IgD-negative memory B cell (primary cell): Measurements from ENCODE around the gene LRRC34. TPM values are rescaled to one million over a fixed set of nuclear protein-coding genes. Genes with fewer than 3 reads are reported as not detected.

Experiments
- H3K27ac Mint-ChIP-seq, 3 donors: one replicate each; pipeline ENCODE4 v1.8.0; 2020 to 2022; ENCODE audit warnings: mild to moderate bottlenecking in 3 of 3, mixed read lengths in 3 of 3, moderate library complexity in 1 of 3
- H3K27me3 Mint-ChIP-seq: one replicate; pipeline ENCODE4 v1.8.0; 2021; ENCODE audit warnings: mixed read lengths
- H3K36me3 Mint-ChIP-seq: one replicate; pipeline ENCODE4 v1.8.0; 2020; ENCODE audit warnings: mild to moderate bottlenecking, mixed read lengths
- H3K4me1 Mint-ChIP-seq, 3 donors: one replicate each; pipeline ENCODE4 v1.8.0; 2020 to 2022; ENCODE audit warnings: mixed read lengths in 3 of 3, mild to moderate bottlenecking in 1 of 3
- H3K4me3 Mint-ChIP-seq, 4 donors: one replicate each; pipeline ENCODE4 v1.8.0; 2020 to 2022; ENCODE audit warnings: mild to moderate bottlenecking in 4 of 4, mixed read lengths in 4 of 4, moderate library complexity in 3 of 4
- H3K9me3 Mint-ChIP-seq, 3 donors: one replicate each; pipeline ENCODE4 v1.8.0; 2020 to 2021; ENCODE audit warnings: mixed read lengths in 3 of 3, mild to moderate bottlenecking in 1 of 3
- polyA plus RNA-seq: library from polyadenylated mRNA; unstranded; fragments of 300-500 nt; fragmentation: Illumina TruSeq; gene quantifications from one replicate; pipeline ENCODE4 v1.2.3, GENCODE V29; 2021

LRRC34 gene
- polyA plus RNA-seq, 1 donor from 2014 or later: 0.60 TPM

DNA sequence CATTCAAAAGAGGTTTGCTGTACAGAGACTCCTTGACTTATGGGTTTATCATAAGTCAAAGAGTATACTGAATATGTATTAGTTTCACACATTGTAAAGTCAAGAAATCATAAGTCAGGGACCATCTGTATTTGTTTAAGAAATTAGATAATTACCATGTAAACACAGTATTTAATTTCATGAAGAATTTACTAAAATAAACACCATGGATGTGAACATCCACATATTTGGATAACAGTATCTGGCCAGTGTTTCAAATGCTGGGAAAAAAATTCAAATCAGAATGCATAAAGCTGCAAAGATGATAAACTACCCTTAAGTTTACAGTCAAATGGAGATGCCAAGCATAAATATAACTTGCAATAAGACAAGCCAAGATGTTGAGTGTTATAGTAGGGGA is 22.5 kb downstream of the LRRC34 start:
- H3K27ac Mint-ChIP-seq: no peak overlapping the region
- no peak overlapping the region for H3K4me3 Mint-ChIP-seq
- peaks cover 0 to 3% (median 0%) of the 10 kb centered on the region in 3 donors for H3K9me3 Mint-ChIP-seq

GRCh38 chr3:169787791-169788190 is 24.9 kb downstream of the LRRC34 start:
- H3K27me3 Mint-ChIP-seq: no peaks in the 10 kb centered on the region
- H3K36me3 Mint-ChIP-seq: peaks cover 4% of the 10 kb centered on the region
- H3K4me1 Mint-ChIP-seq: peaks cover 0 to 5% (median 0%) of the 10 kb centered on the region in 3 donors
- peaks cover 0 to 1% (median 0%) of the 10 kb centered on the region in 3 donors for H3K9me3 Mint-ChIP-seq
- H3K27ac Mint-ChIP-seq: no peak overlapping the region
- H3K4me3 Mint-ChIP-seq: no peak overlapping the region

More for the DNA sequence above, 22.5 kb downstream of the LRRC34 start:
- peaks cover 4% of the 10 kb centered on the region for H3K36me3 Mint-ChIP-seq
- peaks cover 0 to 5% (median 0%) of the 10 kb centered on the region in 3 donors for H3K4me1 Mint-ChIP-seq
- H3K27me3 Mint-ChIP-seq: no peaks in the 10 kb centered on the region

DNA sequence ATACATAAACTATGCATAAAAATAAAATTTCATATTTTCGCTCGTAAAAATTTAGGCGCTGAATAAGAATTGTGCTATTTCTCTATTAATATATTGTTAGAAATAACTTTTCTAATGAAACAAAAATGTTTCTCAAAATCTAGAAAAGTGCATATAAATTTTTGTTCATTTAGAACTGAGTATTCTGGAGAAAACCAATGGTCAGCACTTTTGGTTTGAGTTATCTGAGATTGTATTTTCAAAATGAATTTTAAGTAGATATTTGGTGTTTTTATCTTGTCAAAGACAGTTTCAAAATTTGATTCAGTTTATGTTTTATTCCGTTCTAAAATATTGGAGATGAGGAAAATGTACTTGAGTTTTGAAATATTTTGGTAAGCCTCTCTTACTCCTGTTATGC is 25.6 kb downstream of the LRRC34 start:
- peaks cover 0 to 5% (median 2%) of the 10 kb centered on the region in 3 donors for H3K4me1 Mint-ChIP-seq
- H3K9me3 Mint-ChIP-seq: no peaks in the 10 kb centered on the region
- peaks cover 4% of the 10 kb centered on the region for H3K36me3 Mint-ChIP-seq
- H3K27ac Mint-ChIP-seq: no peak overlapping the region
- no peak overlapping the region for H3K4me3 Mint-ChIP-seq
- no peaks in the 10 kb centered on the region for H3K27me3 Mint-ChIP-seq

DNA sequence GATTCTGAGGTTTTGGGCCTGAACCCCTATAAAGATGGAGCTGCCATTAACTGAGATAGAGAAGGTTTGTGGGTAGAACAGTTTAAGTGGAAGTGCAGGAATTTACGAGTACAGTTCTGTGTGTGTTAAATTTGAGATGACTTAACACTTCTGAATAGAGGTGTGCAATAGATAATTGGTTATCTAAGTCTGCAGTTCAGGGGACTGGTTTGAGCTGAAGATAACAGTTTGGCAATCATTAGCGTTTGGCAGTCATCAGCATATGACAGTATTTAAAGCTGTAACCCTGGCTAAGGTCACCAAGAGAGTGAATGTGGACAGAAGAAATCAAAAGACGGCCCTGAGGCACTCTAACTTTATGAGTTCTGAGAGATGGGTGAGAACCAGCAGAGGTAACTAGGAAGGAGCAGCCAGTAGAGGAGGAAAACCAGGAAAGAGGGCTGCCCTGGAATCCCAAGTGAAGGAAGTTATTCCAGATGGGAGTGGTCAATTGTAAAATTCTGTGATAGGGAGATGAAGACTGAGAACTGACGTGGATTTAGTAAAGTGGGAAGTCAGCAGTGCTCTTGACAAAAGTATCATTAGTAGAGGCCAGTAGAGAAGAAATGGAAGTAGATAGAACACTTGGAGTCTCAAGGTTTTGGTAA is 31.4 kb downstream of the LRRC34 start:
- Mint-ChIP-seq H3K4me3 (no peak overlapping the region), H3K27me3 (no peaks in the 10 kb centered on the region), H3K27ac (peak overlapping the region in 1 of 3 donors; percentile 2), H3K4me1 (peaks cover 10 to 13% (median 11%) of the 10 kb centered on the region in 3 donors), H3K36me3 (peaks cover 5% of the 10 kb centered on the region), H3K9me3 (no peaks in the 10 kb centered on the region)

DNA sequence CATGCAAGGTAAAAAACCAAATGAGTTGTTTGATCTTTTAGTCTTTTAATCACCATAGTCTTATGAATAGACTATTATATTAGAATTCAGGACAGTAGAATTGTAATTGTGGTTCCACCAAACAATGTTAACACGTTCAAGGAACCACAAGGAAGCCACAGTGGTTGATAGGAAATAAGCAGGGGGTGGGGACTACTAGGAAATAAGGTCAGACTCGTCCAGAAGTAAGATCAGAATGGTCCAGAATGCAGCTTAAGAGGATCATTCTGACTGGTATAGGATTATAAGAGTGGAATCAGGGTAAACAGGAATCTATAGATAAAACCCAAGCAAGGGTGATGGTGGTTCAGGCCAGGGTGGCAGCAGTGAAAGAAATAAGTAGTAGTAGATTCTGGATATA is 32.0 kb downstream of the LRRC34 start:
- Mint-ChIP-seq H3K27ac (no peak overlapping the region), H3K4me1 (peaks cover 11 to 17% (median 14%) of the 10 kb centered on the region in 3 donors), H3K27me3 (no peaks in the 10 kb centered on the region), H3K36me3 (peaks cover 5% of the 10 kb centered on the region), H3K9me3 (no peaks in the 10 kb centered on the region), H3K4me3 (no peak overlapping the region)

DNA sequence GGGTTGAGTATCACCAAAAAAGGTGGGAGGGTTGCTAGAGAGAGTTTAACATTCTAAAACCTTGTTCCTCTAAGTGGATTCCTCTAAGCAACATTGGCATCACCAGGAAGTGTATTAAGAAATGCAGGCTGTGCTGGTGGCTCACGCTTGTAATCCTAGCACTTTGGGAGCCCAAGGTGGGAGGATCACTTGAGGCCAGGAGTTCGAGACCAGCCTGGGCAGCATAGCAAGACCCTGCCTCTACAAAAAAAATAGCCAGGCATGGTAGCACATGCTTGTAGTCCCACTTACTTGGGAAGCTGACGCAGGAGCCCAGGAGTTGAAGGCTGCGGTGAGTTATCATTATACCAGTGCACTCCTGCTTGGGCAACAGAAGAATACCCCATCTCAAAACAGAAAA is 34.9 kb downstream of the LRRC34 start:
- Mint-ChIP-seq H3K9me3 (no peaks in the 10 kb centered on the region), H3K27me3 (no peaks in the 10 kb centered on the region), H3K4me3 (peak overlapping the region in 1 of 4 donors; percentile 32), H3K27ac (no peak overlapping the region), H3K36me3 (peaks cover 2% of the 10 kb centered on the region), H3K4me1 (peaks cover 22 to 36% (median 31%) of the 10 kb centered on the region in 3 donors)

DNA sequence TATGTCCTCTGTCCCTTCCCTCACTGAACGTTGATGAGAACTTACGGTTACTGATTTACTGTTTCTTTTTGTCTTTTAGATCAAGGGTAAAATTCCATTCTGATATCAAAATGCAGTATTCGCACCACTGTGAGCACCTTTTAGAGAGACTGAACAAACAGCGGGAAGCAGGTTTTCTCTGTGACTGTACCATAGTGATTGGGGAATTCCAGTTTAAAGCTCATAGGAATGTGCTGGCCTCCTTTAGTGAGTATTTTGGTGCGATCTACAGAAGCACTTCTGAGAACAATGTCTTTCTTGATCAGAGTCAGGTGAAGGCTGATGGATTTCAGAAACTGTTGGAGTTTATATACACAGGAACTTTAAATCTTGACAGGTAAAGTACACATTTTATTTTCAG is 38.5 kb downstream of the LRRC34 start:
- H3K9me3 Mint-ChIP-seq: no peaks in the 10 kb centered on the region
- peaks cover 30 to 40% (median 37%) of the 10 kb centered on the region in 3 donors for H3K4me1 Mint-ChIP-seq
- peak overlapping the region; percentile 98 to 100 (median 99) for H3K27ac Mint-ChIP-seq
- peaks cover 2% of the 10 kb centered on the region for H3K36me3 Mint-ChIP-seq
- no peaks in the 10 kb centered on the region for H3K27me3 Mint-ChIP-seq
- peak overlapping the region; percentile 97 to 100 (median 98) for H3K4me3 Mint-ChIP-seq

DNA sequence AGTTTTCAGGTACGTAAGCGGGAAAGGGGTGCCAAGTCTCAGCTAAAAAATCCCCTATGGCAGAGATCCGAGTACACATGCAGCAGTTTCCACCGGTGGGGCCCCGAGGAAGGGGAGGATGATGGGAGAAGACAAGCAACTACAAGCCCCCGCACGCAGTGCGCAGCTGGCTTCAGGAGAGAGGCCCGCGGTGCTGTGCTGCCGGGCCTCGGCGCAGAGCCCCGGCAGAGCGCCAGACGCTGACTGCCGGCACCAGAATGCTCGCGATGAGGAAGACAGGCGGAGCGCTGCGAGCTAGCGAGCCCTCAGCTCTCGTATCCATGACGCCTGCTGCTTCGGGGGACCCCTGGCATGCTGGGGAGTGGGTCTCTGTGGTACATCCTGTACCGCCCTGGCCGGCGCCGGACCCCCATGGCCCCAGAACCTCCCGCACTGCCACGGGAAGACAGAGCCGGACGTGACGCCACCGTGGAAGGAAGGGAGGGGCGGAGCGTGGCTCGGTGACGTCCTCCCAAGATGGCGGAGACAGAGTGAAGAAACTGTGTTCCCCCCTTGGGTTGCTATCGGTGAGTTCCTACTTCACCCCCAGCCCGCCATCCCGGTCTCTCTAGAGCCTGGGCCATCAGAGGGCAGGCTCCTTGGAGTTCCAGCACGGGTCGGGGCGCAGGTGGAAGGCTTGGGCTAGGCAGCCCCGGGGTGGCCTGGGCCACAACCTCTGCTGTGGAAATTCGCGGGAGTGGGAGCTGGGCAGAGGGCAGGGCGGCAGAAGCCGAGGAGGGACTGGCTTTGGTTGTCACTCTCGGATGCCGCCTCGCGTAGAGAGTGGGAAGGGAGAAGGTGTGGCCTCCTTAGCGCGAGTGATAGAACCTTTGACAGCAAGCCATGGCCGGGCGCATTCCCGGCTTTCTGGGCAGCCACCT is 39.5 kb downstream of the LRRC34 start, which contains the start of gene MYNN:
Gene MYNN, plus strand, starts transcription at position 500 of the 920 bp plus-strand sequence. CDS start 900 bp downstream, outside the sequence.
- peaks cover 30 to 37% (median 33%) of the 10 kb centered on the region in 3 donors for H3K4me1 Mint-ChIP-seq

GRCh38 chr3:169772305-169772896 is 40.3 kb downstream of the LRRC34 start:
- Mint-ChIP-seq H3K4me1 (peaks cover 30 to 39% (median 32%) of the 10 kb centered on the region in 3 donors), H3K27ac (peak overlapping the region; percentile 98 to 100 (median 99)), H3K36me3 (peaks cover 2% of the 10 kb centered on the region), H3K27me3 (no peaks in the 10 kb centered on the region), H3K4me3 (peak overlapping the region; percentile 97 to 100 (median 98)), H3K9me3 (no peaks in the 10 kb centered on the region)

More for the DNA sequence above, 39.5 kb downstream of the LRRC34 start, which contains the start of gene MYNN:
- no peaks in the 10 kb centered on the region for H3K9me3 Mint-ChIP-seq
- H3K4me3 Mint-ChIP-seq: peak within 1 kb of the TSS; percentile 97 to 100 (median 98)
- H3K27ac Mint-ChIP-seq: peak within 1 kb of the TSS; percentile 98 to 100 (median 99)
- H3K36me3 Mint-ChIP-seq: peaks cover 2% of the 10 kb centered on the region
- no peaks in the 10 kb centered on the region for H3K27me3 Mint-ChIP-seq

DNA sequence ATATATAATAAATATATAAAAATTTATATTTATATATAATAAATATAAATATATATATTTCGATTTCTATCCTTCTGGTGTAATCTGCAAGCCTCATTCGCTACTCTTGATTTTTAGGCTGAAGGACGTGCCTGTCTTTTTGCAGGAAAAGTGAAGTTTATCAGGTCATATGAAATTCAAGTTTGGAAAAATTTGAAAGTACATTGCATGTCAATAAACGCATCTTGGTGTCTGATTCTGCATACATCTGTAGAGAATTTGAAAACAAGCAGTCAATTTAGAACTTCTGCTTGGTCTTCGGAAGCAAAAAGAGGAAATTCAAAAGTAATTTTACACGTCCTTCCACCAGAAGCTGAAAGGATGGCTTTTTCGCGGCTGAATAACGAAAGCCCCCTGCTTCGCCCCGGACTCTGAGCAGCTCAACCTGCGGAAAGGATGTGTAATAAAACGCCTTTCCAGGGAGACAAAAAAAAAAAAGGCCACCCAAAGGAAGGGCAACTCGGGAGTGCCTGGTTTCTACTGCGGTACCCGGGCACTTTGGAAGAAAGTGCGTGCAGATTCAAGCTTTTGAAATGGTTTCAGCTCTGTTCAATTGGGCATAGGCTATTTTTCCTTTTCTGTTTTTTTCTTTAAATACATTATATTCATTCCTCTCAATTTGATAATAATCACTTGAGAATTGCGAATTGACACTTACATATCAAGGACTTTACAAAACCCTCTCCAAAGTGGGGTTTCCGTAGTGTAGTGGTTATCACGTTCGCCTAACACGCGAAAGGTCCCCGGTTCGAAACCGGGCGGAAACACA is 41.0 kb downstream of the LRRC34 start:
- Mint-ChIP-seq H3K9me3 (no peaks in the 10 kb centered on the region), H3K4me1 (peaks cover 30 to 39% (median 30%) of the 10 kb centered on the region in 3 donors), H3K27ac (peak overlapping the region; percentile 98 to 100 (median 99)), H3K4me3 (peak overlapping the region; percentile 97 to 100 (median 98)), H3K27me3 (no peaks in the 10 kb centered on the region), H3K36me3 (no peaks in the 10 kb centered on the region)

- H3K9me3 Mint-ChIP-seq: peaks cover 0 to 5% (median 0%) of the 10 kb centered on the region in 3 donors
- H3K4me1 Mint-ChIP-seq: peaks cover 23 to 34% (median 23%) of the 10 kb centered on the region in 3 donors
- H3K4me3 Mint-ChIP-seq: peak within 1 kb of the TSS; percentile 86 to 95 (median 92)
- peaks cover 3% of the 10 kb centered on the region for H3K36me3 Mint-ChIP-seq
- peak within 1 kb of the TSS; percentile 78 to 89 (median 86) for H3K27ac Mint-ChIP-seq
- H3K27me3 Mint-ChIP-seq: no peaks in the 10 kb centered on the region
Measured at GRCh38 chr3:169769287-169770181, 43.2 kb downstream of the LRRC34 start, which contains the start of gene ACTRT3. TSS of gene ACTRT3 (minus strand) at chr3:169769561. CDS start at chr3:169769520, 41 bp downstream.

DNA sequence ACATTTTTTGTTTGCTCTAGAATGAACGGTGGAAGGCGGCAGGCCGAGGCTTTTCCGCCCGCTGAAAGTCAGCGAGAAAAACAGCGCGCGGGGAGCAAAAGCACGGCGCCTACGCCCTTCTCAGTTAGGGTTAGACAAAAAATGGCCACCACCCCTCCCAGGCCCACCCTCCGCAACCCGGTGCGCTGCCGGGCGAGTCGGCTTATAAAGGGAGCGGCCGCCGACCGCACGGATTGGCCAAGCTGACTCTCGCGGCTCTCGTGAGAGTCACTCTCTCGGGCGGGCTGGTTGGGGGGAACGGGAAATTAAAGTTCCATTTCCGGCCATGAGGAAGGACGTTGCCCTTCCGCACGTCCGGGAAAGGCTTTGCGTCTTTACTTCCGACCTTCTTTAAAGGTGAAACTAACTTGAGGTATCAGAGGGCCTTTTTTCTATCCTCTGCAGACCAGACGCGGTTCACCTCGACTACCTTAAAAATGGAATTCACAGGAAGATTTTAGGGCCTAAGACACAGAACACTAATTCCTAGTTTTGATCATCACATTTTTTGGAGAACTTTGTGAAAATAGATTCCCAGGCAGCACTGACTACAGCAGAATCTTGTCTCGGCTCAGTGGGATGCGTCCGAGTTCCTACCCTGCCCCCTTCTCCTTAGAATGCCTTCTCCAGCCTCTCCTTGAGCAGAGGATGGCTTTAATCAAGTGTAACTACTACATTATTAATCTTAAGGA is 47.7 kb downstream of the LRRC34 start, which contains the start of gene TERC:
Gene TERC, minus strand, starts transcription at position 179 of the 731 bp plus-strand sequence.
- peak within 1 kb of the TSS; percentile 91 to 98 (median 94) for H3K27ac Mint-ChIP-seq
- peaks cover 12 to 22% (median 15%) of the 10 kb centered on the region in 3 donors for H3K4me1 Mint-ChIP-seq
- H3K4me3 Mint-ChIP-seq: peak within 1 kb of the TSS; percentile 95 to 99 (median 99)
- peaks cover 0 to 5% (median 0%) of the 10 kb centered on the region in 3 donors for H3K9me3 Mint-ChIP-seq
- H3K27me3 Mint-ChIP-seq: no peaks in the 10 kb centered on the region
- H3K36me3 Mint-ChIP-seq: peaks cover 3% of the 10 kb centered on the region
